ENCODE data around the gene CDHR1.
"Not testable (repeated sequence)": the region's sequence is repeated elsewhere in the genome, so short reads cannot be mapped to it uniquely, and the experiment has no call there.

CDHR1 gene

DNA sequence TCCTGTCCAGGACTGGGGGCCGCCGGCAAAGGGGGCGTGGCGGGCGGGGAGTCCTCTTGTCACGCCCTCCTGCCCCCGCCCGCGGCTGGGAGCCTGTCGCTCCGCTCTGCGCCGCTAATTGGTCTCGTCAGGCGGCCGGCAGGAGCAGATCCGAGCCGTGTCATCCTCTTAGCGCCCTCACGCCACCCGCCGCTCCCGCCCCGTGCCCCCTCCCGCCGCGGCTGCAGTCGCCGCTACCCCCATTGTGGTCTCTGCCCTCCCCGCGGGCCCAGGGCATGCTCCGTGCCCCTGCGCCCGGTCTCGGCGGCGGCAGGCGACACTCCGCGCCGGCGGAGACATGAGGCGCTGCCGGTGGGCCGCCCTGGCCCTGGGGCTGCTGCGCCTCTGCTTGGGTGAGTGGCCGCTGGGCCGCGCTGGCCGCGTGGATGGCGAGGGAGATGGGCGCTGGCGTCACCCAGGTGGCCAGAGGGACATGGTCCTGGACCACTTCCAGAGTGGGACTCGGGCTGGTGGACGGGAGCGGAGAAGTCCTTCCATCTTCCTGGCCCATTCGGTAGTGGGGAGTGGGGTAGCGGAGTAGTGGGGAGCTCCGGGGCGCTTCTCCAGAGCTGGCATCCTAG lies at the start of gene CDHR1:
Gene CDHR1 (plus strand): TSS at position 114 of the 620 bp plus-strand sequence. CDS start 224 bp downstream, at position 338.
- DNase-seq = peak; percentile 26

- no peak for DNase-seq
Observed at GRCh38 chr10:84147347-84147746, 47.0 kb upstream of the CDHR1 start.

DNA sequence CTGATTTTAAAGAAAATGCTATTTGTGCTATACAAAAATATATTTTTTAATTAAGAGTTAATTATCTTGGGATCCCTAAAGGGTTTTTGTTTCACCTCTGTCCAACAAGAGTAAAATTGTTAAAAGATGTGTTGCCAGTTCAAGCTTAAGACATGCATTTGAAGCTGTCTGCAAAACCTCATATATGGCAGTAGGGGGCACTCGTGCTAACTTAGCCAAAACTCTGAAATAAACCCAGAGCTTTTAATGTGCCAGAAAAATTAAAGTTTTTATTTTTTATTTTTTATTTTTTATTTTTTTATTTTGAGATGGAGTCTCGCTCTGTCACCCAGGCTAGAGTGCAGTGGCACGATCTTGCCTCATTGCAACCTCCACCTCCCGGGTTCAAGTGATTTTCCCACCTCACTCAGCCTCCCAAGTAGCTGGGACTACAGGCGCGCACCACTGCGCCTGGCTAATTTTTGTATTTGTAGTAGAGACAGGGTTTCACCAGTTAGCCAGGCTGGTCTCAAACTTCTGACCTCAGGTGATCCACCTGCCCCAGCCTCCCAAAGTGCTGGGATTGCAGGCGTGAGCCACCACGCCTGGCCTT lies 46.2 kb upstream of the CDHR1 start:
- peak; percentile 43 for DNase-seq

DNA sequence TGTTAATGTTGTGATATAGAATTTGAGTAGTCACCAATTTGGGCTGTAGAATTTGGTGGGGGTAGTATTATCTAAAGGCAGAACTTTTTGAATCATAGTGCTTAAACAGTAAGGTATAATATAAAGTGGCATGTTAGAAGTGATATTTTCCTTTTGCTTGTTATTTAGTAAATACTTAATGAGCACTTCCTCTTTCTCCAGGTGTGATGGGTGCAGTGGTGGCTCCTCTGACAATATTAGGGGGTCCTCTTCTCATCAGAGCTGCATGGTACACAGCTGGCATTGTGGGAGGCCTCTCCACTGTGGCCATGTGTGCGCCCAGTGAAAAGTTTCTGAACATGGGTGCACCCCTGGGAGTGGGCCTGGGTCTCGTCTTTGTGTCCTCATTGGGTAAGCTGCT lies 44.5 kb upstream of the CDHR1 start:
- DNase-seq = no peak

DNA sequence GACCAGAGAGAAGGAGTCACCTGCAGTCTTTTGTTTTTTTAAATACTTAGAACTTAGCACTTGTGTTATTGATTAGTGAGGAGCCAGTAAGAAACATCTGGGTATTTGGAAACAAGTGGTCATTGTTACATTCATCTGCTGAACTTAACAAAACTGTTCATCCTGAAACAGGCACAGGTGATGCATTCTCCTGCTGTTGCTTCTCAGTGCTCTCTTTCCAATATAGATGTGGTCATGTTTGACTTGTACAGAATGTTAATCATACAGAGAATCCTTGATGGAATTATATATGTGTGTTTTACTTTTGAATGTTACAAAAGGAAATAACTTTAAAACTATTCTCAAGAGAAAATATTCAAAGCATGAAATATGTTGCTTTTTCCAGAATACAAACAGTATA lies 41.6 kb upstream of the CDHR1 start:
- no peak for DNase-seq

DNA sequence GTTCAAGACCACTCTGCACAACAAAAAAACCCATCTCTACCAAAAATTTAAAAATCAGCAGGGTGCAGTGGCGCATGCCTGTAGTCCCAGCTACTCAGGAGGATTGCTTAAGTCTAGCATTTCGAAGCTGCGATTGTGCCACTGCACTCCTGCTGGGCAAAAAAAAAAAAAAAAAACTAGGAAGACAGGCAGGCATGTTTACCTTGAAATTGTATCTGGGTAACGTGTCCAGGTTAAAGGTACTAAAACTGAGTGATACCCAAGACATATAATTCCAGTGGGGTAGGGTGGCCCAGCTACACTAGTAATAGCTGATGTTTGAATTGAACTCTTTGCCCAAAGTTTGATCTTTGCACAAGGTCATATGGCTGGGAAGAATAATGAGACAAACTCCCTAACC lies 38.8 kb upstream of the CDHR1 start:
- DNase-seq = no peak

DNA sequence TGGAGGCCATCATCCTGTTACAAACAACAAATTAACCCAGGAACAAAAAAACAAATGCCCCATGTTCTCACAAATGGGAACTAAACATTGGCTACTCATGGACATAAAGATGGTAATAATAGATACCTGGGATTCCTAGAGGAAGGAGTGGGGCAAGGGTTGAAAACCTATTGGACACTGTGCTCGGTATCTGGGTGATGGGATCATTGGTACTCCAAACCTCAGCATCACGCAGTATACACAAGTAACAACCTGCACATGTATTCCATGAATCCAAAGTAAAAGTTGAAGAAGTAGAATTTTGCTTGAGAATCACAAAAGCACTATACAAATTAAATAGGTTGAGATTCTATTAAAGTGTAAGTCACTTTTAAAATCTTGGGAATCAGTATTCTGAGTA lies 38.3 kb upstream of the CDHR1 start:
- DNase-seq = no peak

DNA sequence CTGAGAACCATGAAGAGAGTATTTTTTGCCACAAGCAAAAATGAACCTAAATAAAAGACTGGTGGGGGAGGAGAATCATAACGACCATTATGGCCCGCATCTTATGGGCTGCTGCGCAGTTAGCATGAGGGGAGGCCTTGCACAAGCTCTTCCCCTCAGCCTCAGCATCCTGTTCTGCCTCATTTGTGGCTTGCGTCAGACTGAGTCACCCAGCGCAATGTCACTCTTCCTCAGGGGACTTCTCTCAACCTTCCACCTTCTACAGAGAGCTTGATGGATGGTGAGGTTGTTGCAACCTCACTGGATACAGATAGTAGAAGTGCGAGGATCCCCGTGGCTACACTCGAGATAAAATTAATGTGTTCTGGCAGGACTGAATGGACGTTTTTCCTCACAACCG lies 37.6 kb upstream of the CDHR1 start:
- no peak for DNase-seq

DNA sequence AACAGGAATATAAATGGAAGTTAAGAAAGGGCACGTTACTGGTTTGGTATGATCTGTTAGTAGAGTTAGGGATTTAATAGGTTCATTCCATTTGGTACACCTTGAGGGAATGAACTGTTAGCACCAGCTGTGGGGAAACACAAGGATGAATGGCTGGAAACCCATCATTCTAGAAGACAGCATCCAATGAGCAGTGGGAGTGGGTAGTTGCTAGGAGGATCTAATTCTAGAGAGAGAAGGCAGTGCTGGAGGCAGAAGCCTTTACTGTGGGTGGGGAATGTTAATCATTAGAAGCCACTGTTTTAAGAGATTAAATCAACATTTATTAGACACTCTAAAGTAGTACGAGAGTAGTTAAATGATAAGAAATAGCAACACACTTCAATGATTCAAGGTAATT lies 36.3 kb upstream of the CDHR1 start:
- no peak for DNase-seq

DNA sequence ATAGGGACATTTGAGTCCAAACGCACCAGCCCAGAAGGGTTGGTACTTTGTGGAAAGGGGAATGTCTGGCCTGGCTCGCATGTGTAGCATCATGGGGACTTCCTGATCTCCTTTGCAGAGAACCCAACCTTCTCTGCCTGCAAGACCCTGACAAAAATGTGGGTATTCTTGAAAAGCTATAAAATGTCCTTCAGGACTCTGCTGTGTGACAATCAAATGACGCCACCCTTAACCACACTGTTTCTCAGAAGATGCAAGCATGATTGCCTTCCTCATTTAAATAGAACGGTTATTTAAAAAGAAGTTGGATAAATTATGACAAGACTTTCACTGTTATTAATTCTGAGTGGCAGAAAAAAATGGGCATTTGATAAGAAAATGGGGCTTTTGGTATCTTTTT lies 35.8 kb upstream of the CDHR1 start:
- no peak for DNase-seq

DNA sequence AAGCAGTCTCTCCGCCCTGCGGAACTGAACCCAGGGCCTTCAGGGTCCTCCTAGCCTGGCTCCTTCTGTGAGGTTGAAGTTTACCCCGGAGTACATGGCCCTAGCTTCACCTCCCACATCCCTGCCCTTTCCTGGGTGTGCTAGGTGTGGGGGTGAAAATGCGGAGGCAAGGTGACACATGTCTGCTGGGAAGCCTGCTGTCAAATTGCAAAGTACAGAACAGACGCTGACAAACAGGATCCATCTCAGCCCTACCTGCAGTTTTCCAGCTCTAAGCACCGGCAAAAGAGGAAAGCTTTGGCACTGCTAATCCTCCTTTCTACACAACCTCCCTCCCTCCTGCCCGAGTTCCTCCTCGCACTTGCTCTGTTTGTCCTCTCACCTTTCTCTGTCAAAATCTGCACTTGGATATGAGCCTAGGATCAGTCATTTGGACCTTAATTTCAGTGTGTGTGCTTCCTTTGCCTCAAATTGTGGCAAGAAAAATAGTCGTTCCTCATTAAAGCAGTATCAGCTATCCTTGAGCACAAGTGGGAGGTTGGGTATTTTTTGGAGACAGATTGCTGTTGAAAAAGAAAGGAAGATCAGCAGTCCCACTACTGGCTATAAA lies 35.2 kb upstream of the CDHR1 start:
- DNase-seq = no peak

DNA sequence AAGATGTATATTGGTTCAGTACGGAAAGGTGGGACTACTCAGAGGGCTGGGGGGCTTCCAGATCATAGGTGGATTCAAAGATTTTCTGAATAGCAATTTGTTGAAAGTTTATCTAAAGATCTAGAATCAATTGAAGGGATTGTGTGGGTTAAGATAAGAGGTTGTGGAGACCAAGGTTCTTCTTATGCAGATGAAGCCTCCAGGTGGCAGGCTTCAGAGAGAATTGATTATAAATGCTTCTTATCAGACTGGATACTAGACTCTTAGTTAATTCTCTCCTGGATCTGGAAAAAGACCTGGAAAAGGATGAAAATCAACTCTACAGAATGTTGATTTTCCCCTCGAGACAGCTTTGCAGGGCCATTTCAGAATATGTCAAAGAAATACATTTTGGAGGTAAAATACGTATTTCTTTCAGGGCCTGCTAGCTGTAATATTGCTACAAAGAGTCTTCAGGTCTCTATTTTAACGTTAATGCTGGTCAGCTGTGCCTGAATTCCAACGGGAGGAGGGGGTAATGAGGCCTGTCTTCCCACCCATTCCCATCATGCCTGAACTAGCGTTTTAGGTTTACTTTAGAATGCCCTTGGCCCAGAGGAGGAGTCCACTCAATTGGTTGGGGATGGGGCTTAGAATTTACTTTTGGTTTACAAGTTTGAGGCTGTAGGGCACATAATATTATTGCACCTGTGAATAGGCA lies 33.5 kb upstream of the CDHR1 start:
- DNase-seq = no peak

DNA sequence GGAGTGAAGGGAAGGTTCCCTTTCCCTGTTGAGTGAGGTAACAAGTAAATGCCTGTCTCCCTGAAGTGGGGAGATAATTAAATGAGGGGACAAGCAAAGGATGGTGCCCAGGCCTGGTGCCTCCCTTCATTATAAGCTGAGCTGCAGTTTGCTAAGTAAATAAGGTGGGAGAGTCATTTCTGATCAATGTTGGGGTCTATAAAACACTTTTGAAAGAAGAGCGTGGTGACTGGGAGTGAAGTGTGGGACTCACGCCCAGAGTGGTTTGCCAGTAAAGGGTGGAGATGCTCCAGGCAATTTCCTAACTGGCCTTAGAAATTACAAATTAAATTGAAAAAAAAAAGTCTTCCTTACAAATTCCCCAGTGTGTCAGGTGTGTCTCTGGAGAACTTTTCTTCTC lies 30.3 kb upstream of the CDHR1 start:
- no peak for DNase-seq

- DNase-seq = no peak
Observed at GRCh38 chr10:84164442-84164841, 29.9 kb upstream of the CDHR1 start.

GRCh38 chr10:84166620-84167288 lies 27.6 kb upstream of the CDHR1 start:
- DNase-seq = no peak

- not testable (repeated sequence) for DNase-seq
Observed at GRCh38 chr10:84167289-84167653, 27.1 kb upstream of the CDHR1 start.

GRCh38 chr10:84168382-84168781 lies 26.0 kb upstream of the CDHR1 start:
- not testable (repeated sequence) for DNase-seq

GRCh38 chr10:84171237-84171636 lies 23.1 kb upstream of the CDHR1 start:
- DNase-seq = not testable (repeated sequence)

DNA sequence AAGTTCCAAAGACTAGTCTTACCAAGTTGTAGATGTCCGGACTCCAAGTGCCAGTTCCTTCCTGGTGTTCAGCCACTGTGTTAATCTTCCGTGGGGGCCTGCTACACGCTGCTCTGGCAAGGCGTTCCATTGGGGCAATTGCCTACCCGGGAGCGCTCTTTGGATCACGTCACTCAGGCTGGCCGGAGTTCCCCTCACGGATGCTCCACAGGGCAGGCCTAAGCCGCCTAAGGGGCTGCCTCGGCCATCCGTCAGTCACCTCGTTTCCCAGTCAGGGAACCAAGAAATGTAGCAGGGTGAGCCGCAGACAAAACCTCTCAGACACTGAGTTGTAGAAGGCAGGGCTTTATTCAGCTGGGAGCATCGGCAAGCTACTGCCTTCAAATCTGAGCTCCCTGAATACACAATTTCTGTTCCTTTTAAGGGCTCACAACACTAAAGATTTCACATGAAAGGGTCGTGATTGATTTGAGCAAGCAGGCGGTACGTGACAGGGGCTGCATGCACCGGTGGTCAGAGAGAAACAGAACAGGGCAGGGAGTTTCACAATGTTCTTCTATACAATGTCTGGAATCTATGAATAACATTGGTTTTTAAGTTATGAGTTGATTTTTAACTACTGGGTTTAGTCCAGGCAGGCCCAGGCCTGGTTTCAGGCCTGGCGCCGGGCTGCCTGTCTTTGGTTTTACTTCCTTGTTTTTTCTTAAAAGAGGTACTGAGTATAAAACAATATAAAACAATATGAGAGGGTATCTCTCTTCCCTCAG lies 22.5 kb upstream of the CDHR1 start:
- not testable (repeated sequence) for DNase-seq

DNA sequence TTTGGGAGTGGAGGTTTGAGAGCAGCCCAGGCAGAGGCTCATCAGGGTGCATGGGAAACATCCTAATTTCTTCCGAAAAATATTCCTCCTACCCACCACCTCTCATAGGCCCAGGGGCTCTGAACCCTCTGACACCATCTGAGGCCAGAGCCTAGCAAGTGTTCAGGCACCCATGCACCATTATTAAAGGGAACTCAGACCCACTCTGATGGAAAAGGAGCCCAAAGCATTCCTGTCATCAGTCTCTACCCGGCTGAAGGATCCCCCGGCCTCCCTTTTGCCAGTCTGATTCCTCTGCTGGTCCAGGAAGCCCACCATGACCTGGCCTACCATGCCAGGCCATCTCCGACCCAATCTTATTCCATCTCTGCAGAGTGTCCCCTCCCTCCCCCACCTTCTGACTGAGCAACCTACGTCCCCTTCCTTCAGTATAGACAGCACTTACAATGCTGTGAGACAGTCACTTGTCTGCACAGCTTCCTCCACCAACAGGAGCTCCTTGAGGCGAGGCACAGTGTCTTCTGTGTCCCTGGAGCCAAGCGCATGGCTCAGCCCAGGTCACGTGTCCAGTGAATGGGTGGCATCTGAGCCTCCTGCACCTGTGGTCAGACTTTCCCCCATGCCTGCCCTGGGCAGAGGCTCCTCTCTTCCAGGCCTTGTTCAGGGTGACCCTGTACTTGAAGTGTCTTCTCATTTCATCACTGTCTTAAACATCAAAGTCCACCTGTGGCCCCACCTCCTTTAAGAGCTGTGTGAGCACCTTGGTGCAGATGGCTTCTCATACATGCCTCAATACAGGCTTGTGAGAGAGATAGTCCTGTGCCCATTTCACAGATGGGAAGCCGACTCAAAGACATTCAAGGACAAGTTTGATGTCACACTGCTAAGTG lies 21.6 kb upstream of the CDHR1 start:
- no peak for DNase-seq

GRCh38 chr10:84173501-84173929 lies 20.8 kb upstream of the CDHR1 start, which contains the start of gene GPR15LG:
Gene GPR15LG (plus strand): TSS chr10:84173801. CDS start chr10:84173852, 51 bp downstream.
- DNase-seq = no peak
